ENCODE results near the gene PRKCB. TPM values are rescaled to one million over a fixed set of nuclear protein-coding genes. Genes with fewer than 3 reads are reported as not detected.

PRKCB gene
- total RNA-seq, 1 donor from 2014 or later, result 28.7 TPM

DNA sequence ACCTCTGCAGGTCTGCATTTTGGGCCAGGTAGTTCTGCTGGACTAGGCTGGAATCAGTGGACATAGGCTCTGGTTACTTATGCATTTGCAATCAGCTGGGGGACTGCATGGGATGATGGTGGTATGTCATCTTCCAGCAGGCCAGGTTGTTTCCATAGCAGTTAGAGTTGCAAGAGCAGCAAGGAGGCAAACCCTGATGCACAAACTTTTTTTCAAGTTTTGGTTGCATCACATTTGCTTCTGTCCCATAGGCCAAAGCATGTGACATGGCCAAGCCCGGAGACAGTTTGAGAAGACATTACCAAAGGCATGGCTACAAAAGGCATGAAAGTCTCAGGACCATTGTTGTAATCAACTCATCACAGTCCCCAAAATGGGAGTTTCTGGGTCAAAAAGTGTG lies 58.2 kb downstream of the PRKCB start:
- peaks cover 2% of the 10 kb centered on the region for H3K27me3 Mint-ChIP-seq (ENCODE audit: unreplicated experiment)
- H3K4me1 Mint-ChIP-seq (ENCODE audit: unreplicated experiment), result peaks cover 28% of the 10 kb centered on the region
- H3K27ac Mint-ChIP-seq (ENCODE audit: unreplicated experiment), result no peak overlapping the region
- no peaks in the 10 kb centered on the region for H3K9me3 Mint-ChIP-seq (ENCODE audit: unreplicated experiment)
- TF ChIP-seq, protein P1, sequence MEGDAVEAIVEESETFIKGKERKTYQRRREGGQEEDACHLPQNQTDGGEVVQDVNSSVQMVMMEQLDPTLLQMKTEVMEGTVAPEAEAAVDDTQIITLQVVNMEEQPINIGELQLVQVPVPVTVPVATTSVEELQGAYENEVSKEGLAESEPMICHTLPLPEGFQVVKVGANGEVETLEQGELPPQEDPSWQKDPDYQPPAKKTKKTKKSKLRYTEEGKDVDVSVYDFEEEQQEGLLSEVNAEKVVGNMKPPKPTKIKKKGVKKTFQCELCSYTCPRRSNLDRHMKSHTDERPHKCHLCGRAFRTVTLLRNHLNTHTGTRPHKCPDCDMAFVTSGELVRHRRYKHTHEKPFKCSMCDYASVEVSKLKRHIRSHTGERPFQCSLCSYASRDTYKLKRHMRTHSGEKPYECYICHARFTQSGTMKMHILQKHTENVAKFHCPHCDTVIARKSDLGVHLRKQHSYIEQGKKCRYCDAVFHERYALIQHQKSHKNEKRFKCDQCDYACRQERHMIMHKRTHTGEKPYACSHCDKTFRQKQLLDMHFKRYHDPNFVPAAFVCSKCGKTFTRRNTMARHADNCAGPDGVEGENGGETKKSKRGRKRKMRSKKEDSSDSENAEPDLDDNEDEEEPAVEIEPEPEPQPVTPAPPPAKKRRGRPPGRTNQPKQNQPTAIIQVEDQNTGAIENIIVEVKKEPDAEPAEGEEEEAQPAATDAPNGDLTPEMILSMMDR (IDR thresholded peaks at IDR 0.05; ENCODE audit: unreplicated experiment), result no peak
- H3K4me3 Mint-ChIP-seq (ENCODE audit: unreplicated experiment), result no peak overlapping the region
- DNase-seq (ENCODE audit: low spot score), result no peak
- peaks cover 7% of the 10 kb centered on the region for H3K36me3 Mint-ChIP-seq (ENCODE audit: low read depth, unreplicated experiment)

DNA sequence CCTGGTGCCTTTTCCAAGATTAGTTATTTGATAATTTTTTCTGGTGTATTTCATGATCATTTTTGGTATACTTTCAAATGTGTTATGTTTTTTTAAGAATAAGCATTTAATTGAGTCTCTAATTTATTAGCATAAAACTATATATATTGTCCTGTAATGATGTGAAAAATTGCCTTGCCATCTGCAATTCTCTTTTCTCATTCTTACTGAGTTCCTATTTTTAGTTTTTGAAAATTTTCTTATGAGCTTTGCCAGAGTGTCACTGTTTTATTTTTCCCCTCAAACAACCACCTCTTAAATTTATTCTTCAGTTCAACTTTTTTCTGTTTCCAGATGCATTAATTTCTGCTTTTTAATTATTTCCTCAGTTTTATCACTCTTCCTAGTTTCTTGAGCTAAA lies 59.3 kb downstream of the PRKCB start:
- no peak overlapping the region for H3K27ac Mint-ChIP-seq (ENCODE audit: unreplicated experiment)
- H3K27me3 Mint-ChIP-seq (ENCODE audit: unreplicated experiment), result no peaks in the 10 kb centered on the region
- DNase-seq (ENCODE audit: low spot score), result no peak
- peaks cover 33% of the 10 kb centered on the region for H3K4me1 Mint-ChIP-seq (ENCODE audit: unreplicated experiment)
- no peaks in the 10 kb centered on the region for H3K9me3 Mint-ChIP-seq (ENCODE audit: unreplicated experiment)
- peaks cover 7% of the 10 kb centered on the region for H3K36me3 Mint-ChIP-seq (ENCODE audit: low read depth, unreplicated experiment)
- TF ChIP-seq, protein P1 (IDR thresholded peaks at IDR 0.05; ENCODE audit: unreplicated experiment), result no peak
- H3K4me3 Mint-ChIP-seq (ENCODE audit: unreplicated experiment), result no peak overlapping the region

DNA sequence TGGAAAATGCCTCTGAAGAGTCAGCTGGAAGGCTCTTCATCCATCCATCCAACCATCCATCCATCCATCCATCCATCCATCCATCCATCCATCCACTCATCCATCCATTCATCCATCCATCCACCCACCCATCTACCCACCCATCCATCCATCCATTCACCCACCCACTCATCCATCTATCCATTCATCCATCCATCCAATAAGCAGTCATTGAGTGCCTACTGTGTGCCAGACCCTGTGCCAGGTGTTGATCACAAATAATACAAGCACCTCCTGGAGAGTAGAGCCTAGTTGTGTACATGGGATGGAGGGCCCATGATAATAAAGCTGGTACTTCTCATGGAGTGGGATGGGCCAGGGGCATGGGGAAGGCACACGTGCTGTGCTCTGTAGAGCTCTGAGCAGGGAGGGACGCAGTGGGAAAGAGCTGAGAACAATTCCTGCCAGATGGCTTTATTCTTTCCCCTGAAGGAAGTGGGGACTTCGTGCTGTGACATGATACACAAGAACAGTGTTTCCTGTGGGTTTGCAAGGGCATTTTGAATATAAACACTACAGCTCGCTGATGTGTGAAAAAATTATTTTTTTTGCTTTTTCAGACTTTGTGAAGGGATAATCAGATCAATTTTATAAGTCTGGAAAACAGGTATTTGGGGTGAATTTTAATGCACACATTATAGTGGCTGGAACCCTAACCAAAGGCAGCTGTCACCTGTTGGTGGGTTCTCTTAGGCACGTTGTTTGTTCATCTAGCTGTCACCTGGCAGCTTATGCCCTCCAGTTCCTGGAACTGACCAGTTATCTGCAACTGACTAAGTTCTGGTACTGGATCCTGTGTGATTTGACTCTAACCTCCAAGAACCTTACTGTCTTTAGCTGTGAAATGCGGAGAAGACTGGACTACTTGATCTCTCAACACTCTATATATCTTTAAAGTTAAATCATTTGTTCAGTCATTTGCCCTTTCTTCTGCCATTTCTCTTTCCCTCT lies 61.3 kb downstream of the PRKCB start:
- Mint-ChIP-seq H3K27ac (ENCODE audit: unreplicated experiment) (peak overlapping the region; percentile 58), H3K27me3 (ENCODE audit: unreplicated experiment) (no peaks in the 10 kb centered on the region), H3K9me3 (ENCODE audit: unreplicated experiment) (no peaks in the 10 kb centered on the region), H3K36me3 (ENCODE audit: low read depth, unreplicated experiment) (peaks cover 7% of the 10 kb centered on the region), H3K4me3 (ENCODE audit: unreplicated experiment) (no peak overlapping the region), H3K4me1 (ENCODE audit: unreplicated experiment) (peaks cover 45% of the 10 kb centered on the region)
- DNase-seq (ENCODE audit: low spot score), result no peak
- TF ChIP-seq, protein P1 (IDR thresholded peaks at IDR 0.05; ENCODE audit: unreplicated experiment), result no peak

DNA sequence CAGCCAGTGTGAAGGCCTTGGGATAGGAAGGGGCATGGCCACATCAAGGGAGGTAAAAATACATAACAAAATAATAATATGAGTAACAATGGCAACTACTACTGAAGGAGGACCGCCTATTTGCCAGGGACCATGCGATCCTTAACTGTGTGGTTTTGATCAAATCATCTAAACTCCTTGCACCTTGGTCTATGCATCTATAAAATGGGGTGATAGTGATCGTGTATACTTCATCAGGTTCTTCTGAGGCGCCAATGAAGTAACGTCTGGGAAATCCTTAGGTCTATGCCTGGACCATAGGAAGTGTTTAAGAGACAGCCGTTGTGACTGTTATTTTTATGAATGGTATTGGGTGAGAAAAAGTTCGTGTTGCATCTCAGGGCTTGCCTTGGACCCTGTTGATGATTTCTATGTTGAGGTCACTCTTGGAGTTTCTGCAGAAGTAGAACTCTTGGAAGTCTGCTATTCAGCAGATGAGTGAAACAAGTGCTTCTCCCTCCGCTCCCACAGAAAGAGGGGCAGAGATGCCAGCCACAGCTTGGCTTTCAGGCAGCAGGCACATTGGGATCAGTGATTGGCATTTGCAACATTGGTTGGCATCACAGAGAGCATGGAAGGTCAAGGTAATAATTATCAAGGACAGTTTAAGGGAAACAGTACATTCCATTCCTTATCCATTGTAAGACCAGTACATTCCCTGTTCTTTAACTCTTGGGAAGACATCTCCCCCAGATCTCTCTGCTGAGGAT lies 63.1 kb downstream of the PRKCB start:
- no peak overlapping the region for H3K4me3 Mint-ChIP-seq (ENCODE audit: unreplicated experiment)
- H3K27me3 Mint-ChIP-seq (ENCODE audit: unreplicated experiment), result peaks cover 4% of the 10 kb centered on the region
- peaks cover 58% of the 10 kb centered on the region for H3K4me1 Mint-ChIP-seq (ENCODE audit: unreplicated experiment)
- no peaks in the 10 kb centered on the region for H3K9me3 Mint-ChIP-seq (ENCODE audit: unreplicated experiment)
- H3K27ac Mint-ChIP-seq (ENCODE audit: unreplicated experiment), result peak overlapping the region; percentile 6
- DNase-seq (ENCODE audit: low spot score), result no peak
- TF ChIP-seq, protein P1 (IDR thresholded peaks at IDR 0.05; ENCODE audit: unreplicated experiment), result no peak
- H3K36me3 Mint-ChIP-seq (ENCODE audit: low read depth, unreplicated experiment), result peaks cover 7% of the 10 kb centered on the region
